IMR-90 (cell line): ENCODE results near the gene GIT2. TPM values are rescaled to one million over a fixed set of nuclear protein-coding genes. Genes with fewer than 3 reads are reported as not detected.

Source experiments
- ATAC-seq: fragments of 200-7000 bp; cut with Tn5 transposase; 2 replicates; pipeline ENCODE4 v1.9.1; 2020; ENCODE audit warnings: low read depth, mild to moderate bottlenecking, moderate library complexity
- BruUV-seq: library from RNA; stranded (reverse); fragments of 400-500 nt; replicated peaks from 2 replicates; lab custom pipeline; 2021; lab: Mats Ljungman, UMichigan
- CTCF ChIA-PET: fragments of 300-600 bp; formaldehyde crosslinking; extraction: SDS; loops from one replicate; lab custom pipeline; 2021; ENCODE audit warnings: antibody characterized with exemption; lab: Yijun Ruan, JAX
- POLR2A ChIA-PET: fragments of 300-600 bp; sonication (Branson Sonifier 250); formaldehyde crosslinking; loops from one replicate; lab custom pipeline; 2022; ENCODE audit warnings: antibody characterized with exemption; ENCODE audit not compliant: unreplicated experiment; lab: Charles Lee
- DNase-seq: peaks from one replicate; pipeline ENCODE4 v3.0.0; 2013
- H2AFZ ChIP-seq: replicated peaks from 2 replicates; pipeline ENCODE3; 2013; ENCODE audit warnings: low read length, mild to moderate bottlenecking; ENCODE audit not compliant: poor library complexity
- H2AK5ac ChIP-seq: 2 replicates; pipeline ENCODE4 v1.6.1; 2013; ENCODE audit warnings: low read depth, low read length, inconsistent platforms
- H2AK9ac ChIP-seq: replicated peaks from 2 replicates; pipeline ENCODE3; 2013; ENCODE audit warnings: mild to moderate bottlenecking, low read depth, low read length, moderate library complexity; ENCODE audit not compliant: poor library complexity
- H2BK120ac ChIP-seq: 2 replicates; pipeline ENCODE4 v1.6.1; 2013; ENCODE audit warnings: low read depth, low read length, inconsistent platforms
- H2BK15ac ChIP-seq: 3 replicates; pipeline ENCODE4 v1.6.1; 2013; ENCODE audit warnings: low read depth, low read length, inconsistent platforms
- H2BK20ac ChIP-seq: 2 replicates; pipeline ENCODE4 v1.6.1; 2013; ENCODE audit warnings: low read depth, mild to moderate bottlenecking, inconsistent platforms, low read length, moderate library complexity
- H2BK5ac ChIP-seq: 2 replicates; pipeline ENCODE4 v1.6.1; 2013; ENCODE audit warnings: mild to moderate bottlenecking, low read depth, low read length, inconsistent platforms; ENCODE audit not compliant: poor library complexity, severe bottlenecking
- H3K14ac ChIP-seq: replicated peaks from 2 replicates; pipeline ENCODE4 v1.6.1; 2013; ENCODE audit warnings: low read depth, low read length, inconsistent platforms
- H3K18ac ChIP-seq: 2 replicates; pipeline ENCODE4 v1.6.1; 2013; ENCODE audit warnings: low read depth, low read length, control low read depth
- H3K23ac ChIP-seq: 2 replicates; pipeline ENCODE4 v1.6.1; 2013; ENCODE audit warnings: low read depth, low read length, inconsistent platforms
- H3K27ac ChIP-seq: 2 replicates; pipeline ENCODE4 v1.5.1; 2013; ENCODE audit warnings: mild to moderate bottlenecking, control low read depth, low read length; ENCODE audit not compliant: insufficient read depth
- H3K27me3 ChIP-seq: 2 replicates; pipeline ENCODE4 v1.6.1; 2013; ENCODE audit warnings: low read length; ENCODE audit not compliant: control insufficient read depth, insufficient read depth
- H3K36me3 ChIP-seq: 2 replicates; pipeline ENCODE4 v1.6.1; 2013; ENCODE audit warnings: low read length, mixed read lengths; ENCODE audit not compliant: control insufficient read depth, insufficient read depth
- H3K4ac ChIP-seq: 2 replicates; pipeline ENCODE4 v1.6.1; 2013; ENCODE audit warnings: low read depth, low read length, inconsistent platforms
- H3K4me1 ChIP-seq: 2 replicates; pipeline ENCODE4 v1.6.1; 2013; ENCODE audit warnings: low read length, mixed read lengths; ENCODE audit not compliant: control insufficient read depth, insufficient read depth
- H3K4me2 ChIP-seq: 2 replicates; pipeline ENCODE4 v1.6.1; 2013; ENCODE audit warnings: low read depth, mild to moderate bottlenecking, control low read depth, low read length, moderate library complexity
- H3K4me3 ChIP-seq: 2 replicates; pipeline ENCODE4 v1.5.1; 2013; ENCODE audit warnings: low read depth, mild to moderate bottlenecking, control low read depth, low read length, moderate library complexity; ENCODE audit not compliant: insufficient read depth
- H3K56ac ChIP-seq: 2 replicates; pipeline ENCODE4 v1.6.1; 2013; ENCODE audit warnings: low read length, inconsistent platforms; ENCODE audit not compliant: insufficient read depth; ENCODE audit errors: extremely low read depth
- H3K79me1 ChIP-seq, 2 experiments: 2 replicates each; pipeline ENCODE4 v1.6.1; 2013; ENCODE audit warnings: low read length in 2 of 2, inconsistent platforms in 1 of 2, low read depth in 1 of 2
- H3K9ac ChIP-seq: 2 replicates; pipeline ENCODE4 v1.6.1; 2013; ENCODE audit warnings: low read depth, low read length, control low read depth
- H3K9me1 ChIP-seq: 2 replicates; pipeline ENCODE4 v1.6.1; 2013; ENCODE audit warnings: low read length, inconsistent platforms; ENCODE audit not compliant: insufficient read depth
- H3K9me3 ChIP-seq: 2 replicates; pipeline ENCODE4 v1.6.1; 2013; ENCODE audit warnings: low read length; ENCODE audit not compliant: control insufficient read depth, insufficient read depth
- H4K20me1 ChIP-seq: 2 replicates; pipeline ENCODE4 v1.6.1; 2013; ENCODE audit warnings: low read length, inconsistent platforms; ENCODE audit not compliant: insufficient read depth
- H4K5ac ChIP-seq: 2 replicates; pipeline ENCODE4 v1.6.1; 2013; ENCODE audit warnings: mild to moderate bottlenecking, low read depth, low read length, control low read depth
- H4K8ac ChIP-seq, 2 experiments: 2 replicates each; pipeline ENCODE4 v1.6.1; 2013; ENCODE audit warnings: low read depth in 2 of 2, low read length in 2 of 2, control low read depth in 1 of 2, inconsistent platforms in 1 of 2
- H4K91ac ChIP-seq: 2 replicates; pipeline ENCODE4 v1.6.1; 2013; ENCODE audit warnings: low read depth, low read length, inconsistent platforms; ENCODE audit not compliant: insufficient read depth
- BHLHE40 ChIP-seq: fragments of 150-350 bp; IDR thresholded peaks from 2 replicates; pipeline ENCODE4 v1.6.1; 2016; ENCODE audit warnings: mild to moderate bottlenecking, low read depth, low read length
- CEBPB ChIP-seq: IDR thresholded peaks from 2 replicates; pipeline ENCODE4 v1.6.1; 2012; ENCODE audit warnings: low read depth, low read length, improper control_type of control experiment
- MAFK ChIP-seq: IDR thresholded peaks from 2 replicates; pipeline ENCODE4 v1.6.1; 2012; ENCODE audit warnings: low read depth, low read length, improper control_type of control experiment
- MAZ ChIP-seq: IDR thresholded peaks from 2 replicates; pipeline ENCODE4 v1.6.1; 2012; ENCODE audit warnings: low read depth, mild to moderate bottlenecking, low read length, improper control_type of control experiment, moderate library complexity, borderline replicate concordance
- MXI1 ChIP-seq: IDR thresholded peaks from 2 replicates; pipeline ENCODE4 v1.6.1; 2012; ENCODE audit warnings: low read depth, mild to moderate bottlenecking, low read length, moderate library complexity, borderline replicate concordance
- POLR2A ChIP-seq: IDR thresholded peaks from 2 replicates; pipeline ENCODE4 v1.6.1; 2012; ENCODE audit warnings: mild to moderate bottlenecking, low read depth, low read length
- RAD21 ChIP-seq: IDR thresholded peaks from 2 replicates; pipeline ENCODE4 v1.6.1; 2012; ENCODE audit warnings: low read length, improper control_type of control experiment
- RCOR1 ChIP-seq: IDR thresholded peaks from 2 replicates; pipeline ENCODE4 v1.6.1; 2012; ENCODE audit warnings: mild to moderate bottlenecking, low read length, improper control_type of control experiment; ENCODE audit not compliant: insufficient replicate concordance
- RFX5 ChIP-seq: IDR thresholded peaks from 2 replicates; pipeline ENCODE4 v1.8.0; 2012; ENCODE audit warnings: low read depth, mild to moderate bottlenecking, low read length, moderate library complexity
- WGBS, 2 experiments: methylation state at CpG; one replicate each; pipeline versions ENCODE4 v1.1.5 to v1.1.7; 2013; ENCODE audit warnings: missing lambda C conversion rate in 2 of 2; ENCODE audit not compliant: insufficient read length in 1 of 2; ENCODE audit errors: extremely low coverage in 2 of 2; 5-methylcytosine and 5-hydroxymethylcytosine counted together
- dilution Hi-C: fragments of 300-500 bp; cut with HindIII; formaldehyde crosslinking; loops from one replicate; pipeline ENCODE4 v1.14.3; 2018; ENCODE audit warnings: low sequenced_read_pairs; ENCODE audit not compliant: unreplicated experiment
- in situ Hi-C: fragments of 300-500 bp; cut with MboI; formaldehyde crosslinking; loops from 3 replicates; pipeline ENCODE4 v1.14.3; 2019; ENCODE audit warnings: low sequenced_read_pairs, inconsistent platforms, mixed read lengths
- intact Hi-C: fragments of 100-400 bp; cut with micrococcal nuclease; formaldehyde crosslinking; loops from 2 replicates; pipeline ENCODE4 v1.10.0; 2022
- polyA plus RNA-seq, 3 experiments: library from polyadenylated mRNA; depleted of rRNA; stranded (reverse); fragments of >200 nt; gene quantifications; 2 replicates each; pipeline ENCODE4 v1.2.3, GENCODE V29; 2012; ENCODE audit warnings: low replicate concordance in 1 of 3
- total RNA-seq: library from RNA; depleted of rRNA; stranded (reverse); fragments of >200 nt; gene quantifications from 2 replicates; pipeline ENCODE4 v1.2.3, GENCODE V29; 2012
- TF ChIP-seq, protein P1 (sequence below): fragments of 150-350 bp; IDR thresholded peaks from 2 replicates; pipeline ENCODE4 v1.6.1; 2017; ENCODE audit warnings: mild to moderate bottlenecking, antibody characterized with exemption, low read length, low read depth

Gene GIT2
- total and polyA plus RNA-seq, 2 of the 4 experiments (the other 2 are of a cell fraction), result 48.0 to 71.9 TPM

DNA sequence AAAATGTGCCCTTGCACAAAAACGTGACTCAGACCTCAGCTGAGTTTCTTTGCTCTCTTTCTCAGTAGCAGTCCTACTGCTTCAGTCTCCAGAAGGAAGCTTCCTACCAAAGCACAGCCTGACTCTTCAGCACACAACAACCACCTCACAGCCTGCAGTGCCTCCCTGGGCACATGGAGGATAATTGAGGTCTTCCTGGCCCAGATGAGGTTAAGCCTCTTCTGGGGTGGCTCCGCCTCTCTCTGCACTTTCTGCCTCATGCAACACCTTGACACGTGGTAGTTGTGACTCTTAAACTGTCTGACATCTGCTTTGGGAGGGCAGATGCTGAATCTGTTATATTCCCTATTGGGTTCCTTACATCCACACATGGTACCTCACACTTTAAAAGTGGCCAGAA lies 33.8 kb downstream of the GIT2 start:
- no peak overlapping the region for H3K27ac ChIP-seq
- dilution Hi-C loops, result no loop called here

More for the DNA sequence above, 33.8 kb downstream of the GIT2 start:
- intact Hi-C loops, result no loop called here
- Histone ChIP-seq H4K5ac (no peak overlapping the region), H3K9me1 (peaks cover 6% of the 10 kb centered on the region), H3K4me1 (0 out of 2 replicates have a peak, but pooled peaks cover 1% of the 10 kb centered on the region), H4K91ac (no peak overlapping the region), H3K56ac (no peak overlapping the region), H4K20me1 (no peaks in the 10 kb centered on the region), H3K4ac (no peak overlapping the region; the same call in 1 of the 2 replicates), H2BK120ac (no peak overlapping the region), H2AK9ac (no peak overlapping the region), H3K9me3 (no peaks in the 10 kb centered on the region), H3K4me3 (no peak overlapping the region), H2AK5ac (0 out of 2 replicates have a peak overlapping the region, but pooled peaks have one; percentile 17), H3K14ac (no peak overlapping the region), H2BK5ac (no peak overlapping the region), H2BK20ac (no peak overlapping the region), H4K8ac (no peak overlapping the region; a peak in 1 of 4 replicates), H3K18ac (no peak overlapping the region), H2AFZ (no peak overlapping the region), H3K4me2 (no peak overlapping the region), H3K36me3 (peaks cover 36% of the 10 kb centered on the region), H3K27me3 (no peaks in the 10 kb centered on the region), H2BK15ac (no peak overlapping the region), H3K9ac (no peak overlapping the region), H3K79me1 (peaks cover 9 to 30% of the 10 kb centered on the region in 2 experiments; a peak in 3 of 4 replicates), H3K23ac (no peak overlapping the region)
- CTCF ChIA-PET, result interaction anchor here (1.5 kb wide), 1 partner anchor 8 kb away, joined by 3 read pairs; no protein-coding TSS in a partner anchor
- in situ Hi-C loops, result no loop called here
- TF ChIP-seq, protein P1, sequence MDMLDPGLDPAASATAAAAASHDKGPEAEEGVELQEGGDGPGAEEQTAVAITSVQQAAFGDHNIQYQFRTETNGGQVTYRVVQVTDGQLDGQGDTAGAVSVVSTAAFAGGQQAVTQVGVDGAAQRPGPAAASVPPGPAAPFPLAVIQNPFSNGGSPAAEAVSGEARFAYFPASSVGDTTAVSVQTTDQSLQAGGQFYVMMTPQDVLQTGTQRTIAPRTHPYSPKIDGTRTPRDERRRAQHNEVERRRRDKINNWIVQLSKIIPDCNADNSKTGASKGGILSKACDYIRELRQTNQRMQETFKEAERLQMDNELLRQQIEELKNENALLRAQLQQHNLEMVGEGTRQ, result no peak
- TF ChIP-seq RAD21 (no peak), MXI1 (no peak), MAFK (no peak), CEBPB (no peak), RFX5 (no peak), POLR2A (no peak), RCOR1 (no peak), MAZ (no peak), BHLHE40 (no peak)
- POLR2A ChIA-PET, result no interaction called here
- ATAC-seq (no peak), DNase-seq (no peak)
- BruUV-seq, result no TSS peak
- no CpG with 5 or more reads among the region's 3 CpGs for WGBS, 2 experiments
